HepG2 (cell line): ENCODE results near the gene KAZN.

Experiments used
- AKAP8 ChIP-seq: sonication (generic); formaldehyde crosslinking; IDR thresholded peaks from 2 replicates; pipeline ENCODE4 v1.5.1; 2020; ENCODE audit warnings: mild to moderate bottlenecking, missing genetic modification reagents
- MAZ ChIP-seq, 2 experiments: sonication (generic) in 1 of 2; formaldehyde crosslinking in 1 of 2; IDR thresholded peaks; 2 replicates each; pipeline versions ENCODE4 v1.5.0 to v1.6.1; 2012 to 2020; ENCODE audit warnings: low read depth in 2 of 2, mild to moderate bottlenecking in 2 of 2, borderline replicate concordance in 1 of 2, improper control_type of control experiment in 1 of 2, low read length in 1 of 2, missing genetic modification reagents in 1 of 2, moderate library complexity in 1 of 2
- POLR2AphosphoS5 ChIP-seq: IDR thresholded peaks from 2 replicates; pipeline ENCODE4 v1.6.1; 2012; ENCODE audit warnings: low read depth, low read length
- ZNF234 ChIP-seq: sonication (generic); formaldehyde crosslinking; conservative IDR thresholded peaks from 2 replicates; pipeline ENCODE4 v1.5.1; 2020; ENCODE audit warnings: mild to moderate bottlenecking, missing genetic modification reagents

GRCh38 chr1:14620941-14621340 is 22.5 kb downstream of the KAZN start:
- no peak for TF ChIP-seq POLR2AphosphoS5
- TF ChIP-seq ZNF234 (CRISPR knock-in tag): no peak
- no peak for TF ChIP-seq MAZ (IDR thresholded peaks at IDR 0.05; ENCODE audit: borderline replicate concordance, low read depth, low read length)
- TF ChIP-seq MAZ (CRISPR knock-in tag; IDR thresholded peaks at IDR 0.05; ENCODE audit: low read depth): no peak
- TF ChIP-seq AKAP8 (CRISPR knock-in tag): no peak
